GM18951 (cell line): ENCODE results near the gene TGFBR3.

Experiments used
- POLR2A ChIP-seq: IDR thresholded peaks from 4 replicates; pipeline ENCODE4 v1.6.1; 2011; ENCODE audit warnings: mild to moderate bottlenecking; ENCODE audit not compliant: insufficient read length, insufficient read depth; ENCODE audit errors: extremely low read depth
- in situ Hi-C: fragments of 300-500 bp; cut with MboI; formaldehyde crosslinking; loops from one replicate; pipeline ENCODE4 v1.12.0; 2022; ENCODE audit warnings: low sequenced_read_pairs, mixed read lengths, inconsistent platforms; ENCODE audit not compliant: unreplicated experiment

The TGFBR3 gene

DNA sequence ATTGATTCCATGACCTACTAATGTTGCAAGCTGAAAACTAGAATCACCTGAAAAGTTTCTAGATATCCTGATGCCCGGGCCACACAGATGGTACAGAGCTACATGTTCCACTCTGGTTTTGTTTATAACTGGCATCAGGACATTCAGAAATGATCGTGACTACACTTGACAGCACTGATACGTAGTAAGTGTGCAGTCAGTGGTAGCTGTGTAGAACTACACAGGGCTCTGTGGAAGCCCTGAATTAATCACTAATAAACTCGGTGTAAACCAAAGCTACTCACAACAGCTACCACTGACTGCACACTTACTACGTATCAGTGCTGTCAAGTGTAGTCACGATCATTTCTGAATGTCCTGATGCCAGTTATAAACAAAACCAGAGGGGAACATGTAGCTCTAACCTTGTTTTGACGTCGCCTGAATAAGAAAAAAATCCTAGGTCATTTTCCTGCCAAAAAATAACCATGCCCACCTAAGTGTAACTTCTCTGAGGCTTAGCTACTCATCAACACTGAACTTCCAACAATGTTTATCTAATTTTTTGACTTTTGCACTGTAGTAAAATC is 149.7 kb downstream of the TGFBR3 start:
- no peak for TF ChIP-seq POLR2A
- in situ Hi-C loops = no loop called here

DNA sequence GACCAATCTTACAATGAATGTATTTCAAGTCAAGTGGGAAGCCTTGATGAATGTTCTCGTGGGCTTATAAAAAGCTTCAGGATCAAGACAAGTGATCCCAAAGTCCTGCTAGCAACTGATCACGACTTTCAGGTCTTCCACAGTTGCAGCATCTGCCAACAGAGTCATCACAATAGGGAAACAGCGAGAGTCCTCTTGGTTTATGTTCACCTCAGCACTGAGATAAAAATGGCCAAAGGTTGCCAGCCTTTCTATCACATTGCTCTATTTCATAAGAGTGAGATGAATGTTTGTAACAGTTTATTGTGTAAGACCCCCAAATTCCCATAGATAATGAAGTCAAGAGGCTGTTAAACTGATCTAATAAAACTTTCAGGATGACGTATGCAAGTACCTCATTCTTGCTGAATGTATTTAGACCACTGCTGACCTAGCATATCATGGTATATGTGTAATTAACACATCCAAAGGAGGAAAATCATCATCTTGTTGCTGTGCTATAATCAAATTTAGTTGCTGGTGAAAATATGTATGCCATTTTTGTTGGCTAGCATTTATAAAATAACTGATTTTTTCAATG is 150.6 kb downstream of the TGFBR3 start:
- in situ Hi-C loops = no loop called here
- no peak for TF ChIP-seq POLR2A

DNA sequence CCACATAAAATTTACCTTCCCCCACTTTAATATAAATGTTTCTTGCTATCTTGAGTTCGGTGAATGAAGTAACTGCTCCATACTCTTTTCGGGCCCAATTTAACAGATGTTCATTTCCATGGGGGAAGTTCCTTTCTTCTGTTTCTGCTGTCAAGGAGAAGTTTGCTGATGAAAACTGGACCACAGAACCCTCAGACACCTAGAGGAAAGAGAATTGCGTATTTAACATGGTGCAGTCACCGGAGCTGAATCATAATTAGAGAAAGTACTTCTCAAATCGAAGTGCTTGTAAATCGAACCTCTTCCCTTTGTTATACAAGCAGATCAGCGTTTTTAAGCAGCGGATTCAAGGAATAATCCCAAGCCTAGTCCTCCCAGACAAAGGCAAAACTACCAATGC is 151.2 kb downstream of the TGFBR3 start:
- in situ Hi-C loops = no loop called here
- TF ChIP-seq POLR2A = no peak

DNA sequence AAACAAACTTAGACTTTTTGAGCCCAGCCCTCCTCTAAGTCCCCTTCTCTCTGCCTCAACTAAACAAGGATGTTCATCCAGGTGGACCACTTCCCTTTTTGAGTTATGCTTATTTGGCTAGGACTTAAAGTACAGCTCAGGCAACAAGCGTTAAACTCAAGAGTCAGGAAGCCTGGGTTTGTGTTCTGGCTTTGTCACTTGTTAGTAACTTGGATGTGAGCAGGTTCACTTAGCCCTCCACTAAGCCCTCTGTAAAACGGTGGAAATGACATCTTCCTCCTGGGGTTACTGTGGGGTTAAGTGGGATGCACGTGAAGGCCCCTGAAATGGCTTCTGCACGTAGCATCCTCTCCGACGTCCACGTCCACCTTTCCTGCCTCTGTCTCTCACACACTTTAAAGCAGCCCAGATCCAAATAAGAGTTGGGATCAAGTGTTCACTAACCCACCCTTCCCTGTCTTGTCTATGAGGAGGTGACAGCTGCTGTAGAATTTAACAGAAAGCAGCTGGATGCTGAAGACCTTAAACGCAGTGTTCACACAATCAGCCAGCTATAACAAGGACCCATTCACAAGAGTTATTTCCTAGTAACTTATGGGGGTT is 152.7 kb downstream of the TGFBR3 start:
- in situ Hi-C loops = no loop called here
- no peak for TF ChIP-seq POLR2A

DNA sequence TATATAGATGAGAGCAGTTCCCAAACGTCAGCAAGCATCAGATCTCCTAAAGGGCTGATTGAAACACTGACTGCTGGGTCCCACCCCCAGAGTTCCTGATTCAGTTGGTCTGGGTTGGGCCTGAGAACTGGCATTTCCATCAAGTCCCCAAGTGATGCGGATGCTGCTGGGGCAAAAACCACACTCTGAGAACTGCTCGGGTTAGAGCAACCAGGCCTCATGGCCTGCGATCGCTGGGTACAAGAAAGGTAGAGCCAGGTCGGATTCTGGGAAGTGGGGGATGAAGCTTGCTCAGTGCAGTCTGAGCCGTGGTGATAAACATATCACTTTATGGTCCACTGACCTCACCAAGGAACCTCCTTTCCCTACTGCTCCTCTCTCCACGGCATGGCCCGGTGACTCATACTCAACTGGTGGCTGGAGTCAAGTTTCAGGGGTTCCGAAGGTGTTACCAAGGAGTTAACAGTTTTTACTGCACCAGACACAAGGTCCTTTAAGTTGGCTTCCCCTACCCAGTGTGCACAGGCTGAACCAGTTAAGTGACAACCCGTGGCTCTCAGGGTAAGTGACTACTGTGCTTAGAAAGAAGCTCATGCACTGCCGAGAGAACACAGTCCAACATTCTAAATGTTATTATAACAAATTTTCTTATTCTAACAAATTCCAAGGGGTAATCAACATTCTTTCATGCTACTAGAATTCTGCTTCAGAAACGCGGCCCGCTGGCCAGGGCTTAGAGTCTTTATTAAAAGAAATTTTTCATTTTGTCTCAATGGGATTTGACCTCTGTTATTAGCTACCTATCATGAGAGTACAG is 153.5 kb downstream of the TGFBR3 start:
- in situ Hi-C loops = no loop called here
- no peak for TF ChIP-seq POLR2A

DNA sequence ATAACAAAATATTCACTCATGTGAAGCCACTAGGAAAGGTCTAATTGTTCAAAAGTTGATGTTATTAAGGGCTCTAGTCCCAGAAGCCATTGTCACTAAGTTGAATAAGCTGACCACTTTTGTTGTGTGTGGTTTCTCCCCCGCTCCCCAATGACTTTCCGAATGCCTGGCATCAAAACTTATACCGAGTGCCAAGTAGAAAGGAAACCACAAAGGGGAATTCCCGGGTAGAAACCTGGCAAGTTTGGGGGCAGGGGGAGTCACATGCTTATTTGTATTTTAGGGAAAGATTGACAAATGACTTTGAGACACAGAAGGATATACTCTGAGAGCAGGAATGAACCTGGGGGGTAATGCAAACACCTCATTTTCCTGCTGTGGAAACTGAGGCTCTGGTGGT is 154.1 kb downstream of the TGFBR3 start:
- in situ Hi-C loops = no loop called here
- TF ChIP-seq POLR2A = no peak

DNA sequence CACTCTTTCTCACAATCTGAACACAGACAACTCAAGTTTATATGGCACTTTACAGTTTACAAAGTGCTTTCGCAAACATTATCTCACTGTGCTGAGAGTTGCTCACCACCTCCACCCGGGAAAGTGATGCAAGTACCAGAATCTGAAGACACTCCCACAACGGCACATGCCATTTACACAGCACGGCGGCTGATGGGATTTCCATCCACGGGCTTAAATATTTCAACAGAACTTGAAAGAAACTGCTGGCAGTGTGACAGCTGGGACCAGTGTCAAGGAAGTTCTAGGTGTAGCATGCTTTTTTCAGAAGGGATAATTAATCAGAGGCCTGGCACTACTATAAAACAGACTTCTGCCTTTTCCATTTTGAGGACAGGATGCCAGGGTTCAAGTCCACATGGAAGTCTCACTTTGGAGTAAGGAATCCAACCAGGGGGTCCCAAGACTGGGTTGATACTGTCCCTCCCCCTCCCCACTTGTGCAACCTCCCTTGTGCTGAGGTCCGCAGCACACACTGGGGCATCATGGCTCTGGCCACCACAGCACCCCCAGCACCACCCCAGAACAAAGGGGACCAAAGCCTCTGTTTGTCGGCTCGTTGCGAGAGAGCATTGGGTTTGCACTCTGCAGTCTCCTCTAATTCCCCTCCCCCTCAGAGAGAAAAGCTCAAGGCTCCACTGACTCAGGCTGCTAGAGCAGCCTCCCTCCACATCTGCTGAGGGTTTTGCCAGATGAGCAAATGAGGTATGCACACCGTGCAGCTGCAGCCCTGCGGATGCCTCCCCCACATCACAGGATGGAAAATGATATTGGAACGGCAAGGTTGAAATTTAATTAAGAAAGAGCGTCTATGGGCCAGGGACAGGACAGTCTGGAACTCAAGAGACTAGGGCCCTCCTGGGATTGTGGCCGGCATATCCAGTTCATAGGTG is 154.9 kb downstream of the TGFBR3 start:
- TF ChIP-seq POLR2A = no peak
- in situ Hi-C loops = no loop called here

DNA sequence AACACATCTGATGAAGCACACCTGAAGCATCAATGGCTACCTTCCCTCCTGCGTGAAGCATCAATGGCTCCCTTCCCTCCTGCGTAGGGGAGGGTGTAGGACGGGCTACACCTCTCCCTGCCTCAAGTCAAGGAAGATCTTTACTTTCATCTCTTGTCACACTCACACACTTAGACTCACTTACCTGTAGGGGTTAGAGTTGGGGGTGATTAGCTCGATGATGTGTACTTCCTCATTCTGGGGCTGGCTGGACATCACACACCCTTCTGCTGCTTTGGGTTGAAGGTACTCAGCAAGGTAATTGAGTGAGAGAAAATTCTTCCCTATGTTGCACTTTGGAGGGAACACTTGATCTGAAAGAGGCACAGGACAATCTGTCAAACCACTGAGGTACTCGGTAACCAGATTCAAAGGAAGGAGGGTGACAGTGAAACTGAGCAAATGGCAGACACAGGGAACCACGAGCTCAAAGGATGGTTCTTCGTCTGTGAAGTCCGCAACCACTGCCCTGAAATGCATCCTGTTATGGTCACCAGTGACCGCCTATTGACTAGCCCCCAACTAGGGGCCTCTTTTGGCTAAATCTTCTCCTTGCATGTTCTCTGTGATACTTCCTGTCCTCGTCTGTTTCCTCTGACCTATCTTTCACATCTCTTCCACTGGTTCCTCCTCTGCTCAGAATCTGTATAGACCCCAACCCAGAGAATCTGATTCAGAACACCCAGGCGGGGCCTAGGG is 156.2 kb downstream of the TGFBR3 start:
- TF ChIP-seq POLR2A = no peak
- in situ Hi-C loops = no loop called here

DNA sequence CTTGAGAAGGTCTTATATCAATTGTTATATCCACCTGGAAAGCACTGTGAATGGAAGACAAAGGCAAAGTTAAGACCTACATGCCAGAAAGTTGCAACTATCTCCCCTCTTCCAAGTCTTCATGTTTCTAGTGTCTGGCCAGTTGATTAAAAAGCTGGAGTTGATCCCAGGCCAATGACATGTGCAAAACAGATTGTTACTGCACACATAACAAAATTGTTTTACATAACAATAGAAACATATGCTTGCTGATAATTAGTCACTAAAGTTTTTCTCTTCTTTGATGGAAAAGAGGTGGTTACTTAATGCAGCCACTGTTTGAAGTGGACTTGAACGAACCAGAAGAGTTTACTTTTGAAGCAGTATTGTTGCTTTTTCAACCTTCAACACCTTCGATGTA is 158.2 kb downstream of the TGFBR3 start:
- in situ Hi-C loops = no loop called here
- no peak for TF ChIP-seq POLR2A

DNA sequence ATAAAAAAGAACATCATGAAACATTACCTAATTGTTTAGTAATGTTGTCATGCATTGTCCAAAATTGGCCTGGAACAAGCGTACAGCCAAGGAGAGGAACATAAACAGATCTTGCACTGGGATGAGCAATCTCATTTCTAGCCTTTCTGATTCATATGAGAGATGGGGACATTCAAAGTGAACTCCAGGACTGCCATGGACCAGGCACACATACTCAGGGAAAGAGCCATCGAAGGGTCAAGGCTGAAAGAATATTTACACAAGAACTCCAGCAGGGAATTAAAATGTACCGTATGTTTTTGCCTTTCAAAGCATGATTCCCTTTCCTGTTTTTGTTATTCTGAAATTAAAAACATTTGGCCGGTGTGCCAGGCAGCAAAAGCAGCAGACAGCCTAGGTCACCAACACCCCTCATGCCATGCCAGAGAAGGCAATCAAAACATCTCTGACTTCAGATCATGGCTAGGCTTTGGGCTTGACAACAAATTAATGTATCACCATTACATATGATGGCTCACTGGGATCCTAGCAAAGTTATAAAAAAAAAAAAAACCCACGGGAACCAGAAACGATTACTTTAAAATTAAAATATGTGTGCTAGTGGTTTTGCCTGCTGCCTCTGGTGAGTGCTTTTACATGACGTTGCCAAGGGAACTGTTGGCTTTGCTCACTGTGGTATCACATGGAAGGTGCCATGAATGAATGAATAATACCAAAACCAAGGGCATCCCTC is 159.8 kb downstream of the TGFBR3 start:
- in situ Hi-C loops = no loop called here
- TF ChIP-seq POLR2A = no peak

DNA sequence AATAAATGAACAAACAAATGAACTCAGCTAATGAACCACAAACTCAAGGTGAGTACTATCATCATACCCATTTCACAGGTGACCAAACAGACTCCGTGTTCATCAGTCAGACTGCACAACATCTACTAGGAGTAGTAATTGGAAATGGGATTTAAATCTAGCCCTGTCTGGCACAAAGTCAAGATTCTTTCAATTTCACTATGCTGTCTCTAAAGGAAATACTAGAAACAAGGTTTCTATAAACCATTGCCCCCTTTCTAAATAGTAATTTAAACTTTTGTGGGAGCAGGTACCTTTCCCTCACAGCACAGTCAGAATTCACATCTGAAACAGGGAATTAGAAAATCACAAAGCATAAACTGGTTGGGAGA is 160.3 kb downstream of the TGFBR3 start:
- no peak for TF ChIP-seq POLR2A

DNA sequence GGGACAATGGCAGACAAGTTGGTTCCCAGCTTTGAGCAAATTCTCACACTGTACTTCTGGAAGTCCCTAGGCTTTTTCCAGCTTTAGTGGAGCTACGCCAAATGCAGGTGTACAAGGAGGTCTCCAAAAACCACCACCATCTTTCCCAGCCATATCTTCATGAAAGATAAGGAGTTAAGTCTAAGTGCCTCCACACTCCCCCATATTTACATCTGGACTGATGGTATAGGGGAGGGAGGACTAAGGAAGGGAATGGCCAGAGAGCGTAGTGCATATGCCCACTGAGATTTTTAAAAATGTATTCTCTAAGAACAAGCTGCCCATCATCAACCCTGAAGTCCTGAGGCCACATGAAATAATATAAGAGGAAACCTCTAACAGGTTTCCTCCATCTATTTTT is 161.3 kb downstream of the TGFBR3 start:
- no peak for TF ChIP-seq POLR2A
- in situ Hi-C loops = no loop called here

More for the DNA sequence above, 160.3 kb downstream of the TGFBR3 start:
- in situ Hi-C loops = no loop called here
